GM11168 (cell line): ENCODE measurements around the gene ACHE.

Experiments
- in situ Hi-C: fragments of 300-500 bp; cut with MboI; formaldehyde crosslinking; loops from one replicate; pipeline ENCODE4 v1.12.0; 2022; ENCODE audit warnings: low sequenced_read_pairs; ENCODE audit not compliant: unreplicated experiment

Gene ACHE

GRCh38 chr7:100886142-100886935 is 9.3 kb downstream of the ACHE start:
- in situ Hi-C loops, result no loop called here

GRCh38 chr7:100885440-100886141 is 10.1 kb downstream of the ACHE start:
- in situ Hi-C loops, result no loop called here

- in situ Hi-C loops, result no loop called here
Measured at GRCh38 chr7:100884736-100885439, 10.8 kb downstream of the ACHE start.

GRCh38 chr7:100882785-100883526 is 12.7 kb downstream of the ACHE start:
- in situ Hi-C loops, result no loop called here

GRCh38 chr7:100882201-100882600 is 13.5 kb downstream of the ACHE start:
- in situ Hi-C loops, result no loop called here

GRCh38 chr7:100881136-100881535 is 14.6 kb downstream of the ACHE start:
- in situ Hi-C loops, result no loop called here

GRCh38 chr7:100880645-100881044 is 15.0 kb downstream of the ACHE start:
- in situ Hi-C loops, result no loop called here

- in situ Hi-C loops, result no loop called here
Measured at GRCh38 chr7:100879685-100880261, 15.9 kb downstream of the ACHE start.

- in situ Hi-C loops, result no loop called here
Measured at GRCh38 chr7:100878685-100879084, 17.0 kb downstream of the ACHE start.

GRCh38 chr7:100878013-100878412 is 17.7 kb downstream of the ACHE start:
- in situ Hi-C loops, result no loop called here

- in situ Hi-C loops, result no loop called here
Measured at GRCh38 chr7:100875356-100875751, 20.3 kb downstream of the ACHE start.

- in situ Hi-C loops, result no loop called here
Measured at GRCh38 chr7:100874577-100875355, 20.9 kb downstream of the ACHE start, which contains the start of gene SRRT. Gene SRRT (plus strand): TSS chr7:100875103. CDS start chr7:100875591, 488 bp downstream.

- in situ Hi-C loops, result no loop called here
Measured at GRCh38 chr7:100874300-100874576, 21.4 kb downstream of the ACHE start.

- in situ Hi-C loops, result no loop called here
Measured at GRCh38 chr7:100873599-100874299, 21.9 kb downstream of the ACHE start.

GRCh38 chr7:100867776-100868485 is 27.8 kb downstream of the ACHE start:
- in situ Hi-C loops, result no loop called here

GRCh38 chr7:100867040-100867775 is 28.5 kb downstream of the ACHE start, which contains the start of gene TRIP6:
Gene TRIP6 (plus strand): TSS chr7:100867387. CDS start chr7:100867498, 111 bp downstream.
- in situ Hi-C loops, result no loop called here

GRCh38 chr7:100866729-100867039 is 29.0 kb downstream of the ACHE start:
- in situ Hi-C loops, result no loop called here
